ENCODE measurements around the gene ANXA2. TPM values are rescaled to one million over a fixed set of nuclear protein-coding genes. Genes with fewer than 3 reads are reported as not detected.

Gene ANXA2
- total RNA-seq, 4 donors from 2014 or later: 376 to 811 (median 549) TPM

GRCh38 chr15:60384526-60385126 is 13.2 kb downstream of the ANXA2 start:
- no peaks in the 10 kb centered on the region for H3K36me3 ChIP-seq

GRCh38 chr15:60384053-60384452 is 13.7 kb downstream of the ANXA2 start:
- no peak overlapping the region for H3K4me3 ChIP-seq
- H3K27ac ChIP-seq: no peak overlapping the region
- H3K4me1 ChIP-seq: no peaks in the 10 kb centered on the region
- intact Hi-C loops (cut with DNase I; ENCODE audit: low total_unique reads): no loop called here
- no peaks in the 10 kb centered on the region for H3K9me3 ChIP-seq
- DNase-seq: no peak
- no peaks in the 10 kb centered on the region for H3K27me3 ChIP-seq
- no peaks in the 10 kb centered on the region for H3K36me3 ChIP-seq
- TF ChIP-seq CTCF (IDR thresholded peaks at IDR 0.05): no peak
- no peak for TF ChIP-seq POLR2A (IDR thresholded peaks at IDR 0.05)

More at GRCh38 chr15:60384526-60385126, 13.2 kb downstream of the ANXA2 start:
- no peak for TF ChIP-seq POLR2A (IDR thresholded peaks at IDR 0.05)
- no peak for TF ChIP-seq CTCF (IDR thresholded peaks at IDR 0.05)
- Histone ChIP-seq H3K4me3 (no peak overlapping the region), H3K27me3 (no peaks in the 10 kb centered on the region), H3K9me3 (no peaks in the 10 kb centered on the region), H3K27ac (no peak overlapping the region), H3K4me1 (peaks cover 0 to 3% of the 10 kb centered on the region in 2 donors)
- intact Hi-C loops (cut with DNase I; ENCODE audit: low total_unique reads): no loop called here
- no peak for DNase-seq

GRCh38 chr15:60382773-60383674 is 14.8 kb downstream of the ANXA2 start:
- Histone ChIP-seq H3K9me3 (no peaks in the 10 kb centered on the region), H3K4me3 (no peak overlapping the region), H3K36me3 (no peaks in the 10 kb centered on the region), H3K27ac (no peak overlapping the region), H3K27me3 (no peaks in the 10 kb centered on the region), H3K4me1 (no peaks in the 10 kb centered on the region)
- DNase-seq: no peak
- intact Hi-C loops (cut with DNase I; ENCODE audit: low total_unique reads): no loop called here
- no peak for TF ChIP-seq CTCF (IDR thresholded peaks at IDR 0.05)
- no peak for TF ChIP-seq POLR2A (IDR thresholded peaks at IDR 0.05)

- Histone ChIP-seq H3K27ac (no peak overlapping the region), H3K4me3 (no peak overlapping the region), H3K27me3 (no peaks in the 10 kb centered on the region), H3K36me3 (no peaks in the 10 kb centered on the region), H3K9me3 (no peaks in the 10 kb centered on the region), H3K4me1 (no peaks in the 10 kb centered on the region)
- TF ChIP-seq CTCF (IDR thresholded peaks at IDR 0.05) (no peak), POLR2A (IDR thresholded peaks at IDR 0.05) (no peak)
- DNase-seq: no peak
- intact Hi-C loops (cut with DNase I; ENCODE audit: low total_unique reads): no loop called here
These were observed 16.5 kb downstream of the ANXA2 start for GRCh38 chr15:60381148-60381788.
